GM18861 (cell line): ENCODE measurements around the gene BDNF.

Experiments used
- ATAC-seq: cut with Tn5 transposase; IDR thresholded peaks from one replicate; pipeline ENCODE4 v1.9.1; 2021; ENCODE audit not compliant: unreplicated experiment

The BDNF gene

DNA sequence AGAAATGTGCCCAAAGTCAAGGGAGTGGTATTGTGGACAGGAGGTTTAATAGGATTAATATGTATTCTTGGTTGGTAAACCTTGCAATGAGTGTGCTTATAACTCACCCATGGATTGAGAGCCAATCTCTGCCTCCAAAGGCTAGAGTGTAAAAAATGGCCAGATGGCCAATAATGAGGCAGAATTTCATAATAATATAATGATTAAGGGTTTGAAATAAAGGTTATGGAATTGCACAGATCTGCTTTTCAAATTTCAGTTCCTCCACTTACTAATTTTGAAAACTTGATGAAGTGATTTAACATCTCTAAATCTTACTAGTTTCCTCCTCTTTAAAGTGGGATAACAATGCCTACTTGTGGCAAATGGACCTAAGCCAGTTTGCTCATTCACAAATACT lies 94.8 kb downstream of the BDNF start:
- ATAC-seq = no peak
